Thoracic aorta (tissue), 2 donors: ENCODE results near the gene ZDHHC11B. TPM values are rescaled to one million over a fixed set of nuclear protein-coding genes. Genes with fewer than 3 reads are reported as not detected.
"Not testable (repeated sequence)": the region's sequence is repeated elsewhere in the genome, so short reads cannot be mapped to it uniquely, and the experiment has no call there.

ENCODE experiments used
- ATAC-seq: fragments of 150-250 bp; one replicate; pipeline ENCODE4 v1.8.0; 2017; ENCODE audit warnings: low read depth; ENCODE audit not compliant: insufficient number of reproducible peaks, low FRiP score
- DNase-seq: peaks from one replicate; pipeline ENCODE4 v3.0.0-alpha.2; 2020; ENCODE audit warnings: low spot score
- H3K27ac ChIP-seq, 2 donors: fragments of 200-600 bp; sonication (generic); 1 replicate in 1 of 2; 2 replicates in 1 of 2; pipeline ENCODE4 v1.5.1; 2016; ENCODE audit warnings: mild to moderate bottlenecking in 2 of 2, moderate library complexity in 2 of 2
- H3K27me3 ChIP-seq: fragments of 200-600 bp; sonication (generic); replicated peaks from 2 replicates; pipeline ENCODE4 v1.6.0; 2016; ENCODE audit warnings: mild to moderate bottlenecking; ENCODE audit not compliant: insufficient read depth
- H3K36me3 ChIP-seq: fragments of 200-600 bp; sonication (generic); one replicate; pipeline ENCODE4 v1.5.1; 2016
- H3K4me1 ChIP-seq, 2 donors: fragments of 200-600 bp; sonication (generic); 1 replicate in 1 of 2; 2 replicates in 1 of 2; pipeline versions ENCODE4 v1.5.1 to v1.6.0; 2016; ENCODE audit warnings: low read depth in 2 of 2, mild to moderate bottlenecking in 1 of 2; ENCODE audit not compliant: control insufficient read depth in 1 of 2
- H3K4me3 ChIP-seq: fragments of 200-600 bp; sonication (generic); 2 replicates; pipeline ENCODE4 v1.5.1; 2016; ENCODE audit warnings: mild to moderate bottlenecking
- H3K9me3 ChIP-seq: fragments of 200-600 bp; sonication (generic); 2 replicates; pipeline ENCODE4 v1.5.1; 2016
- CTCF ChIP-seq: fragments of 200-600 bp; sonication (generic); IDR thresholded peaks from one replicate; pipeline ENCODE4 v1.5.1; 2019; ENCODE audit warnings: antibody characterized with exemption
- total RNA-seq, 2 donors: library from RNA; depleted of rRNA; stranded (reverse); fragments of >200 nt; gene quantifications; one replicate each; pipeline versions ENCODE4 v1.1.0 to v1.2.3, GENCODE V29; 2016

Gene ZDHHC11B
- total RNA-seq, 2 donors from 2014 or later = 1.8 to 8.7 TPM

DNA sequence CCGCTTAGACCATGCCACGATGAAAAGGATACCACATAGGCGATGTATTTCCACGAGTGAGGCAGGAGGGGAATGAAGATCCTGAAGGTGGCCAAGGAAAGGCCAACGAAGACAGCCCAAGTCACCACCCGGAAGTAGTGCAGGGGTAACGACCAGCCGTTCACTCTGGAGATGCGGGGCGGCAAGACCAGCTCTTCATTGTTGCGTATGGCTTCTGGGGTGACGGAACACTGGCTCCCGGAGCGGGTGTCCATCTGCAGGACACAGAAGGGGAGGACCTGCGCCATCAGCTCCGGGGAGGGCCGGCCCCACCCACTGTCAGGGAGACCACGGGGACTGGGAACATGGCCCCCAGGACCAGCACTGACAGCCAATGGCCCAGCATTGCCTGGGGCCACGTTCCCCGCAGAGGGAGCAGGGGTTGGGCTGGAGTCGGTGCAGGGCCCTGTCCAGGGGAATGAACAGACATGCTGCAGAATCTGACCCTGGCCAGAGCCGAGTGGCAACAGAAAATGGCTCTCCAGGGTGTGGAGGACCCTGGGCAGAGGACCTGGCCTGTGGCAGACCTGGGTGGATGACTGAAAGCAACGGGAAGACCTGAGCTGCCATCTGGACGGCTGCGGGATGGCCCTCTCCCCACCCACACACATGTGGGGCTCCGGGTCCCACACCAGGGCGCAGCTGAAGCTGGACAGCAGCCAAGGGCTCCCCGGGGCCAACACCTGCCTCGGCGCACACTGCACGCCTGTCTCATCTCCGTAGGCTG is 17.7 kb downstream of the ZDHHC11B start:
- H3K9me3 ChIP-seq = no peaks in the 10 kb centered on the region
- H3K4me3 ChIP-seq = no peak overlapping the region
- ATAC-seq (no peak), DNase-seq (no peak)
- H3K4me1 ChIP-seq = no peaks in the 10 kb centered on the region
- no peak overlapping the region for H3K27ac ChIP-seq
- no peak for TF ChIP-seq CTCF
- no peaks in the 10 kb centered on the region for H3K27me3 ChIP-seq
- H3K36me3 ChIP-seq = no peaks in the 10 kb centered on the region

GRCh38 chr5:765948-766631 is 18.4 kb downstream of the ZDHHC11B start:
- no peaks in the 10 kb centered on the region for H3K27me3 ChIP-seq
- no peaks in the 10 kb centered on the region for H3K9me3 ChIP-seq
- TF ChIP-seq CTCF = no peak
- no peak for ATAC-seq
- no peaks in the 10 kb centered on the region for H3K36me3 ChIP-seq
- DNase-seq = no peak
- no peak overlapping the region for H3K4me3 ChIP-seq
- no peak overlapping the region for H3K27ac ChIP-seq
- no peaks in the 10 kb centered on the region for H3K4me1 ChIP-seq

DNA sequence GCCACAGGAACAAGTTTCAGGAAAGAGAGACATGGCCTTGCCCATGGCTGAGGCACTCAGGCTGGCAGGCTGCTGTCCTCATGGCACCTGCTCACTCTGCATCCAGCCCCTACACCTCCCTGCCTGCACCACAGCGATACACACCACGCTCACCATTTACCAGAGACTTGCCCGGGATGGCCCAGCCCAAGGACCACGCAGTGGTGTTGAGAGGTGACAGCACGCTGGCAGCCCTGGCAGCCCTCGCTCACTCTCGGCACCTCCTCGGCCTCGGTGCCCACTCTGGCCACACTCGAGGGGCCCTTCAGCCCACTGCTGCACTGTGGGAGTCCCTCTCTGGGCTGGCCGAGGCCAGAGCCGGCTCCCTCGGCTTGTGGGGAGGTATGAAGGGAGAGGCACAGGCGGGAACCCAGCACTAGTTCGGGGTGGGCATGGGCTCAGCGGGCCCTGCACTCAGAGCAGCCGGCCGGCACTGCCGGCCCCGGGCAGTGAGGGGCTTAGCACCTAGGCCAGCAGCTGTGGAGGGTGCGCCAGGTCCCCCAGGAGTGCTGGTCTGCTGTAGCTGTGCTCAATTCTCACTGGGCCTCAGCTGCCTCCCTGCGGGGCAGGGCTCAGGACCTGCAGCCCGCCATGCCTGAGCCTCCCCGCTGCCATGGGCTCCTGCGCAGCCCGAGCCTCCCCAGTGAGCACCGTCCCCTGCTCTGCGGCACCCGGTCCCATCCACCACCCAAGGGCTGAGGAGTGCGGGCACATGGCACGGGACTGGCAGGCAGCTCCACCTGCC is 20.3 kb downstream of the ZDHHC11B start:
- Histone ChIP-seq H3K4me1 (no peaks in the 10 kb centered on the region), H3K36me3 (no peaks in the 10 kb centered on the region), H3K4me3 (no peak overlapping the region), H3K9me3 (no peaks in the 10 kb centered on the region), H3K27ac (no peak overlapping the region), H3K27me3 (no peaks in the 10 kb centered on the region)
- DNase-seq (no peak), ATAC-seq (no peak)
- TF ChIP-seq CTCF = no peak

DNA sequence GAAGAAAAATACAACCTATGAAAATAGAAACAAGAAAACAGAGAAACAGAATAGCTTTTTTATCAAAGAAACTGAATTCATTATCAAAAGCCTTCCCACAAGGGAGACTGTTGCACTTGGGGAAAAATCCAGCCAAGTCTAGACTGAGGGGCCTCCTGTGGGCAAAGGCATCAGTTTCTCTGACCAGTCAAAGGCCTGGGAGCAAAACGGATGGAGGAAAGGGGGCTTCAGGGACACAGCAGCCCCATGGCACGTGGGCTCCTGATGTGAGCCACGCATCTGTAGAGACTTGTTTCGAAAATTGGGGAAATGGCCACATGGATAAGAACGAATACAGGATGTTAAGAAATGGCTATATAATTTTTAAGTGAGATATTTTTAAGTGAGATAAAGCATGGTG is 21.1 kb downstream of the ZDHHC11B start:
- no peak for TF ChIP-seq CTCF
- Histone ChIP-seq H3K9me3 (no peaks in the 10 kb centered on the region), H3K4me3 (no peak overlapping the region), H3K27ac (no peak overlapping the region), H3K36me3 (no peaks in the 10 kb centered on the region), H3K4me1 (no peaks in the 10 kb centered on the region), H3K27me3 (no peaks in the 10 kb centered on the region)
- DNase-seq = no peak
- no peak for ATAC-seq

GRCh38 chr5:762996-763395 is 21.5 kb downstream of the ZDHHC11B start:
- not testable (repeated sequence) for H3K36me3 ChIP-seq, ATAC-seq, H3K9me3 ChIP-seq, DNase-seq, H3K4me3 ChIP-seq, H3K27ac ChIP-seq, H3K27me3 ChIP-seq, H3K4me1 ChIP-seq
